IgD-negative memory B cell (primary cell): Measurements from ENCODE around the gene NAT16. TPM values are rescaled to one million over a fixed set of nuclear protein-coding genes. Genes with fewer than 3 reads are reported as not detected.

Source experiments
- H3K27ac Mint-ChIP-seq, 3 donors: one replicate each; pipeline ENCODE4 v1.8.0; 2020 to 2022; ENCODE audit warnings: mild to moderate bottlenecking in 3 of 3, mixed read lengths in 3 of 3, moderate library complexity in 1 of 3
- H3K27me3 Mint-ChIP-seq: one replicate; pipeline ENCODE4 v1.8.0; 2021; ENCODE audit warnings: mixed read lengths
- H3K36me3 Mint-ChIP-seq: one replicate; pipeline ENCODE4 v1.8.0; 2020; ENCODE audit warnings: mild to moderate bottlenecking, mixed read lengths
- H3K4me1 Mint-ChIP-seq, 3 donors: one replicate each; pipeline ENCODE4 v1.8.0; 2020 to 2022; ENCODE audit warnings: mixed read lengths in 3 of 3, mild to moderate bottlenecking in 1 of 3
- H3K4me3 Mint-ChIP-seq, 4 donors: one replicate each; pipeline ENCODE4 v1.8.0; 2020 to 2022; ENCODE audit warnings: mild to moderate bottlenecking in 4 of 4, mixed read lengths in 4 of 4, moderate library complexity in 3 of 4
- H3K9me3 Mint-ChIP-seq, 3 donors: one replicate each; pipeline ENCODE4 v1.8.0; 2020 to 2021; ENCODE audit warnings: mixed read lengths in 3 of 3, mild to moderate bottlenecking in 1 of 3
- polyA plus RNA-seq: library from polyadenylated mRNA; unstranded; fragments of 300-500 nt; fragmentation: Illumina TruSeq; gene quantifications from one replicate; pipeline ENCODE4 v1.2.3, GENCODE V29; 2021

Gene NAT16
- polyA plus RNA-seq: not detected

DNA sequence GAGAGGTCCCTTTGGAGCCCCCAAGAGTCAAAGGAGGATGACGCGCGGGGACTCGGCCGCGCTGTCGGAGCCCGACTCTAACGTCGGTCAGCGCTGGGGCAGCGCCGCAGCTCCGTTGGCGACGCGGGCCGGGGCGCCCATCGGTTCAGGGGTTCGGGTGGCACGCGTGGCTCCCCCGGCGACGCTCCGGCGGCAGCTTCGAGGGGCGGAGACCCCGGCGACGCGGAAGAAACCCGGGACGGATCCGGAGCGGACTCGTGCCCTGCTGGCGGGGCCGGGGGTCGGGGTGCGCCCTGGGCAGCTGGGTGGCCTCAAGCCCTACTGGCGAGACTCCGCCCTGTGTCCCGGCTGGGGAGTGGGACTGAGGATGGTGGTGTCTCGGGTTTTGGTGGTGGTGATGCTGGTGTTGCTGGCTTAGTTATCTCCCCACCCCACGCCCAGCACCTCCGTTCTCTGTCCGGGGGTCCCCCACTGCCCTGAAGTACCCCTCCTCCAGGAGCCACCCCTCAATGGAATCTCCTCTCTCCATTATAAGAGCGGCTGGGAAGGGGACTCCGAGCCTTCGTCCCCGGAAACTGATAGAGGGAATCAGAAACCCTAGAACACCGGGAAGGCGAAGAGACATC, at the start of gene NAT16:
TSS of gene NAT16 (minus strand) at position 164 of the 626 bp plus-strand sequence. CDS start 5,486 bp downstream, outside the sequence.
- Mint-ChIP-seq H3K4me1 (peaks cover 0 to 6% (median 4%) of the 10 kb centered on the region in 3 donors), H3K27me3 (peaks cover 51% of the 10 kb centered on the region), H3K9me3 (peaks cover 0 to 1% (median 0%) of the 10 kb centered on the region in 3 donors), H3K36me3 (peaks cover 3% of the 10 kb centered on the region), H3K27ac (peak within 1 kb of the TSS in 1 of 3 donors; percentile 75), H3K4me3 (peak within 1 kb of the TSS in 3 of 4 donors; percentile 4 to 78 (median 66))

DNA sequence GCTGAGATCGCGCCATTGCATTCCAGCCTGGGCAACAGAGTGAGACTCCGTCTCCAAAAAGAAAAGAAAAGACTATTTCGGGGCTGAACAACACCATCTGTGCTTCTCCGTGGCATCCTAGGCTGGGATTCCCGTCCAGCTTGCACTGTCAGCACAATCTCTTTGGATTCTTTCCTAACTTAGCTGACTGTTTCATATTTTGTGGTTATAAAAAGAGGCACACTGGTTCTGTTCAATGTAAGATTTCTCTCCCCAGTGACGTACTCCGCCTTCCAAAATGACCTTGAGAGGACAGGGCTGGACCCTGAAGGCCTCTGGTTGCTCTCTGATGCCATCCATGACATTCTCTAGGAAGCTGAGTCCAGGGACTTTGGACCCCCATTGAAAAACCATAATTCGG, 46.6 kb upstream of the NAT16 start:
- H3K4me1 Mint-ChIP-seq: peaks cover 0 to 6% (median 2%) of the 10 kb centered on the region in 3 donors
- no peak overlapping the region for H3K4me3 Mint-ChIP-seq
- no peaks in the 10 kb centered on the region for H3K9me3 Mint-ChIP-seq
- H3K27me3 Mint-ChIP-seq: no peaks in the 10 kb centered on the region
- no peak overlapping the region for H3K27ac Mint-ChIP-seq
- H3K36me3 Mint-ChIP-seq: peaks cover 4% of the 10 kb centered on the region

DNA sequence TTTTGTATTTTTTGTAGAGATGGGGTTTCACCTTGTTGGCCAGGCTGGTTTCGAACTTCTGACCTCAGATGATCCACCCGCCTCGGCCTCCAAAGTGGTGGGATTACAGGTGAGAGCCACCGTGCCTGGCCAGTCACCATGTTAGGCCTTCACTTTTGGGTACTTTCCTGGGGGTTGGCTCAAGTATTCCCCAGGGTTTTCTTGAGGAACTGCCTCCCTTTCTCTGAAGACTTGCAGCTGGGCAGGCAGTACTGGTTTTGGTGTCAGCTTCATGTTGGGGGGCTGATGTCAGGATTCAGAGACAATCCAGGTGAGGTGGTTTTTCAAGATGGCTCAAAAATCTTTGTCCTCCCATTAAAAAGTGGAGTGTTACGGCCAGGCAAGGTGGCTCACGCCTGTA, 45.6 kb upstream of the NAT16 start:
- H3K9me3 Mint-ChIP-seq: no peaks in the 10 kb centered on the region
- H3K36me3 Mint-ChIP-seq: peaks cover 4% of the 10 kb centered on the region
- peaks cover 0 to 5% (median 5%) of the 10 kb centered on the region in 3 donors for H3K4me1 Mint-ChIP-seq
- H3K27ac Mint-ChIP-seq: no peak overlapping the region
- H3K27me3 Mint-ChIP-seq: no peaks in the 10 kb centered on the region
- H3K4me3 Mint-ChIP-seq: no peak overlapping the region

DNA sequence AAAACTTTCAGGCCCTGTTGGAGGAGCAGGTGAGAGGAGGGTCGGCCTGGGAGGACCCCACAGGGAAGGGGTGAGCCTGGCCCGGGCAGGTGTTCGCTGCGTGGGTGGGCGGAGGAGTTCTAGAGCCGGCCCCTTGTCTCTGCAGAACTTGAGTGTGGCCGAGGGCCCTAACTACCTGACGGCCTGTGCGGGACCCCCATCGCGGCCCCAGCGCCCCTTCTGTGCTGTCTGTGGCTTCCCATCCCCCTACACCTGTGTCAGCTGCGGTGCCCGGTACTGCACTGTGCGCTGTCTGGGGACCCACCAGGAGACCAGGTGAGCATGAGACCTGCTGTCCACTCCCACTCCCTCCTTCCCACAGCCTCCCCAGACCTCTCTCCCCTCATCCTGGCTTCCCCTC, 43.4 kb upstream of the NAT16 start:
- H3K27ac Mint-ChIP-seq: no peak overlapping the region
- no peaks in the 10 kb centered on the region for H3K27me3 Mint-ChIP-seq
- peaks cover 4% of the 10 kb centered on the region for H3K36me3 Mint-ChIP-seq
- peak overlapping the region in 1 of 4 donors; percentile 47 for H3K4me3 Mint-ChIP-seq
- peaks cover 7 to 16% (median 12%) of the 10 kb centered on the region in 3 donors for H3K4me1 Mint-ChIP-seq
- no peaks in the 10 kb centered on the region for H3K9me3 Mint-ChIP-seq

DNA sequence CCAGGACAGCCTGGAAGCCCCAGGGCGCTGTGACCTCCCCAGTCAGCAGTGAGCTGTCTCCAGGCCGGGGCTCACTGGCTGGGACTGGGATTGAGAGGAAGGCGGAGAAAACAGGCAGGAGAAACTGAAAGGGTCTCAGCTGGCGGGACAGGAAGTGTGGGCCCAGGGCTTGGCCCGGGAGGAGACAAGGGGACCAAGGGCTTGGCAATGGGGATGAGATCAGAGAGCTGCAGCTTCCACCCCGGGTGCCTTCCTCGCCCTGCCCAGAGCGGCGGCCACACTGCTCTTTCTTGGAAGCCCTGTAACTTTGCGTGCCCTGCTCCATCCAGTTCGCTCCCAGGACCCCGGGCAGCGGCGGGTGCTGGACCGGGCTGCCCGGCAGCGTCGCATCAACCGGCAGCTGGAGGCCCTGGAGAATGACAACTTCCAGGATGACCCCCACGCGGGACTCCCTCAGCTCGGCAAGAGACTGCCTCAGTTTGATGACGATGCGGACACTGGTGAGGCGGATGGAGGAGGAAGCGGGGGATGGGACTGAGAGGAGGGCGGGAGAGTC, 42.3 kb upstream of the NAT16 start:
- no peaks in the 10 kb centered on the region for H3K9me3 Mint-ChIP-seq
- H3K4me1 Mint-ChIP-seq: peaks cover 12 to 17% (median 16%) of the 10 kb centered on the region in 3 donors
- peaks cover 4% of the 10 kb centered on the region for H3K36me3 Mint-ChIP-seq
- H3K4me3 Mint-ChIP-seq: no peak overlapping the region
- H3K27ac Mint-ChIP-seq: no peak overlapping the region
- H3K27me3 Mint-ChIP-seq: peaks cover 2% of the 10 kb centered on the region

DNA sequence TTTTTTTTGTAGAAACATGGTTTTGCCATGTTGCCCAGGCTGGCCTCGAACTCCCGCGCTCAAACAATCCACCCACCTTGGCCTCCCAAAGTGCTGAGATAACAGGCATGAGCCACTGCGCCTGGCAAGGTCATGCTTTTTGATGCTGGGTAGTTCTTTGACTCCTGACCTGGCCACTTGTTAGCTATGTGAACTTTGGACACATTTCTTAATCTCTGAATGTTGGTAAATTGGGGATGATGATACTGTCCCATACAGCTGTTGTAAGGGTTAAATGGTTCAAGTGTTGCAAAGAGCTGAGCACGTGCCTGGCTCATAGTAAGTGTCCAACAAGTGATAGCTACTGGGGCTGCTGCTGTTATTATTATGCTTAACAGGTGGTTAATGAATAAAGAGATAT, 40.2 kb upstream of the NAT16 start:
- H3K9me3 Mint-ChIP-seq: no peaks in the 10 kb centered on the region
- peaks cover 4% of the 10 kb centered on the region for H3K36me3 Mint-ChIP-seq
- H3K27me3 Mint-ChIP-seq: peaks cover 2% of the 10 kb centered on the region
- peaks cover 12 to 19% (median 19%) of the 10 kb centered on the region in 3 donors for H3K4me1 Mint-ChIP-seq
- H3K27ac Mint-ChIP-seq: peak overlapping the region in 1 of 3 donors; percentile 9
- H3K4me3 Mint-ChIP-seq: peak overlapping the region in 2 of 4 donors; percentile 10 to 12

DNA sequence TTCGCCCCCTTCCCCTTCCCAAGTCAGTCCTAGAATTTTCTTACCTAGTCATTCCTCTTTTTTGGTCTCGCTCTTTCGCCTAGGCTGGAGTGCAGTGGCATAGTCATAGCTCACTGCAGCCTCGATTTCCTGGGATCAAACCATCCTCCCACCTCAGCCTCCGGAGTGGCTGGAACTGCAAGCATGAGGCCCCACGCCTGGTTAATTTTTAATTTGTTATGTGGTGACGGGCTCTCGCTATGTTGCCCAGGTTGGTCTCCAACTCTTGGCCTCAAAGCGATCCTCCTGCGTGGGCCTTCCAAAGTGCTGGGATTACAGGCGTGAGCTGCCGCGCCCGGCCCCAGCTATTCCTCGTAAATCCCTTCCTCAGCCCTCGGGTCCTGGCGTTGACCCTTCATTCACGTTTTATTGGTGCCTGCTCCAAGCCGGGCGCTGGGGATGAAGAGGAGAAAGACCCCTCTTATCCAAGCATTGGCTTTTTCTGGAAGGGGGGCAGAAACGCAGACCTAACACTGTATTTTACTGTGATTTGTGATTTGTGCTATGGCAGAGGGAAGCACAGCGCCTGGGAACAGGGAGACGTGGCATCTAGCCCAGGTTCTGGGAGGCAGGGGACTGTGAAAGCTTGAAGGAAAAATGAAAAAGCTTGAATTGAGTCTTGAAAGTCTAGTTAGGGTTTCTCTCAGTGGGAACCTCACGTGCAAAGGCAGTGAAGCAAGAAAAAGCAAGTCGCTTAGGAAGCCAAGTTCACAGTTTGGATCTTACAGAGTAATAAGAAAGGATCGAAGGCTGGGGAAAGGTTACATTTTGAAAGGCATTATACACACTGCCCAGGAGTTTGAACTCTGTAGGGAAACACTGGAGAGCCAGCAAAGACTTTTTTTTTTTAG, 38.4 kb upstream of the NAT16 start:
- Mint-ChIP-seq H3K27me3 (peaks cover 2% of the 10 kb centered on the region), H3K36me3 (peaks cover 4% of the 10 kb centered on the region), H3K27ac (peak overlapping the region; percentile 84 to 95 (median 95)), H3K4me1 (peaks cover 12 to 19% (median 16%) of the 10 kb centered on the region in 3 donors), H3K9me3 (no peaks in the 10 kb centered on the region), H3K4me3 (peak overlapping the region; percentile 92 to 97 (median 94))

DNA sequence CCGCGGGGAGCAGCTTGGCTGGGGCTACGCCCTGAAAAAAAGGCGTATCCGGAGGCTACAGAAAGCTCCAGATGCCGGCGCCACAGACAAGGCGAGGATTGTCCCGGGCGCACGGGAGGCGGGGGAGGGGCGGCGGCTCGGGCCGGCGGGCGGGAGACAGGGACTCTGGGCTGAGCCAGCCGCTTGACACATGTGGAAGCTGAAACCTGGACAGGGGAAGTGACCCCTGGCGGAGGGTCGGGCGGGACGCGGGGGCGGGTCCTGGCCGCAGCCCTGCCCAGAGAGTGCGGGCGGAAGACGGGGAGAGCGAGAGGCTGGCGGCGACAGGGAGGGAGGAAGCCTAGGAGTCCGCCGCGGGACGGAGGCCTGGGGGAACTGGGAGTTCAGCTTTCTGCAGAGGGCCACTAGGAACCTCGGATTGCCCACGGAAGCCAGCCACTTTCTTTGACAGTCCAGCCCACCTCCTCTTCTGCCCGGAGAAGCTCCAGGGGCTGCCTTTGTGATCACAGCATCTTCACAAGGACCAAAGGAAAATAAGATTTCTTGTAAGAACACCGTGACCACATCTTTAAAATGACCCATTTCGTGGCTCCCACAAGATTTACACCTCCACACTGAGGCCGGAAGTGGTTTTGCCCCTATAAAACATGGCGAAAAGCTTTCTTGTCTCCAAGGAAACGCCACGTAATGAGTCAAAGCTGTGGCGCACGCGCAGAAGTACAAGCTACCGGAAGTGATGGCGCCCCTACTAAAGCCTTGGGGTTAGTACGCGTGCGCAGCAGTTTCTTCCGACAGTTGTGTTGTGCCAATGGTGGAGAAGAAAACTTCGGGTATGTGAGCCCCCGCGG, 37.5 kb upstream of the NAT16 start, which contains the start of the genes PLOD3 and ZNHIT1:
TSS of gene PLOD3 (minus strand) at position 194 of the 848 bp plus-strand sequence. CDS start 307 bp downstream, outside the sequence.
TSS of gene ZNHIT1 (plus strand) at position 778 of the 848 bp plus-strand sequence. CDS start at position 809, 31 bp downstream.
- Mint-ChIP-seq H3K36me3 (peaks cover 4% of the 10 kb centered on the region), H3K27ac (peak within 1 kb of the TSS; percentile 84 to 95 (median 95)), H3K4me1 (peaks cover 12 to 19% (median 16%) of the 10 kb centered on the region in 3 donors), H3K4me3 (peak within 1 kb of the TSS; percentile 92 to 97 (median 94)), H3K9me3 (no peaks in the 10 kb centered on the region), H3K27me3 (peaks cover 2% of the 10 kb centered on the region)

DNA sequence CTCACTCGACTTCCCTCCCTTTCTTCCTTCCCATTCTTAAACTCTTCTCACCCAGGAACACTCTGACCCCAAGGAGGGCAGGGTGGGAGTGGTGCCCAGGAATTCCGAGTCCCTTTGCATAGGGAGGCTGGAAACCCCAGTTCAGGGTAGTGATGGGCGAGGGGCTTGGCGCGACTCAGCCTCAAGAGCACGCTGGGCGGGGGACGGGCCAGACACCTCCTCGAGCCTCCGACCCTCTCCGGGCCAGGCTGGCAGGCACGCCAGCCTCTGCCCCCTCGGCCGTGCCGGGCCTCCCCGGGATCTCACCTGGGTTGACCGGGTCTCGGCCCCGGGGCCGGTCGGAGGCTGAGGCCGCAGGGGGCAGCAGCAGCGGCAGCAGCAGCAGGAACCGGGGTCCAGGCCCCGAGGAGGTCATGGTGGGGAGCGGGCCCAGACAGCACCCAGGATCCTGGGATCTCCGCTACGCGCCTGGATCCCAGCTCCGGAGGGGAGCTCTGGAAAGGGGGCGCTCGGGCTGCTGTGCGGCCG, 36.8 kb upstream of the NAT16 start:
- Mint-ChIP-seq H3K9me3 (no peaks in the 10 kb centered on the region), H3K4me3 (peak overlapping the region; percentile 92 to 97 (median 94))

DNA sequence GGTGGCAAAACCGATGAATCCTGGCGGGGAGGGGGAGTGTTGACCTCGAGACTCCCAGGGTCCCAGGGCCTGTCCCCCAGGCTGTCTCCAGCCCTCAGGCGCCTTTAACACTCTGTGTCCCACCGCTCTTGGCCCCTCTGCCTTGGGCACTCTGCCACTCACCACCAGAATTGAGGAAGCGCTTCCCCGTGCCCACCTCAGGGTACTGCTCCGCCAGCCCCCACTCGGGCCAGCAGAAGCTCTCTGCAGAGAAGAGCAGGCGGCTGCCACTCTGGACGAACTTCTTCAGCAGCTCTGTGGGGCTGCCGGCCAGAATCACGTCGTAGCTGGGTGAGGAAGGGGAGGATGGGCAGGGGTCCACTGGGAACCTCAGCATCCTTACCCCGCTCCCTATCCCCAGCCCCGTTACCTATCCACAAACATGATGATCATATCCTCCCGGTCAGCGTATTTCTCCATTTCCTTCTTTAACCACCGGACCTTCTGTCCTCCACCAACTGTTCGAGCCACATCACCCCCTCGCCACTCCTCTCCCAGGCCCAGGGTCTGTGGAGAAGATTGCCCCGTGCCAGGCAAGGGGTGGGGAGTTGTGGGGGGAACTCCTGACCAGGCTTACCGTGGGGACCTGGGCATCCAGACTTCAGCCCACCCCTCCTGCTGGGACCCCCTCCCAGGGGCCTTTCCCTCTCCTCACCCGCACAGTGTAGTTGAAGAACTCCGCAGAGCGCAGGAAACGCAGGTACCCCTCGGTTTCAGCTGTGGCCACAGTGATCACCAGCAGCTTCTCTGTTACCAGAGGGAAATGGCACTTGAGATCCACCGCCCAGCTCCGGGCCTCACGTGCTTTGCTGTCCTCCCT, 36.1 kb upstream of the NAT16 start:
- H3K36me3 Mint-ChIP-seq: peaks cover 2% of the 10 kb centered on the region
- peaks cover 2% of the 10 kb centered on the region for H3K27me3 Mint-ChIP-seq
- H3K27ac Mint-ChIP-seq: peak overlapping the region in 2 of 3 donors; percentile 67 to 84
- peak overlapping the region; percentile 92 to 97 (median 94) for H3K4me3 Mint-ChIP-seq
- H3K9me3 Mint-ChIP-seq: no peaks in the 10 kb centered on the region
- peaks cover 12 to 17% (median 16%) of the 10 kb centered on the region in 3 donors for H3K4me1 Mint-ChIP-seq

More for the DNA sequence above, 36.8 kb upstream of the NAT16 start:
- Mint-ChIP-seq H3K4me1 (peaks cover 12 to 19% (median 16%) of the 10 kb centered on the region in 3 donors), H3K27ac (peak overlapping the region; percentile 67 to 95 (median 84)), H3K36me3 (peaks cover 2% of the 10 kb centered on the region), H3K27me3 (peaks cover 2% of the 10 kb centered on the region)

DNA sequence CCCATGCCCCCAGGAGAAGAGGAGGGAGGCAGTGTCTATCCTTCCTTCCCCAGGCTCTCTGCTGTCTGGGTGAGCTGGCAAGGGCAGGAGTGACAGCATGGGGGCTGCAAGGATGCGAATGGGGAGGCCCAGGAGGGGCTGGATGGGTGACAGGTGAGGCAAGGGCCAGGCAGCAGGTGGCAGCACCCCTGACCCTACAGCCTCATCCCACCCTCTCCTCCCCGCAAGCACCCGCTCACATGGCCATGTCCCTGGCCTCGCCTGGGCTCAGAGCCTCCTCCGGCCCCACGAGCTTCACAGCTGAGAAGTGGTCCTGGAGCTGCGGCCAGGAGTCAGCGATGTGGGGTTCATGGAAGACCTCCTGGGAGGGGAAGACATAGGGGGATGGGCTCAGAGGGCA, 31.9 kb upstream of the NAT16 start:
- Mint-ChIP-seq H3K27me3 (no peaks in the 10 kb centered on the region), H3K36me3 (peaks cover 5% of the 10 kb centered on the region), H3K4me3 (no peak overlapping the region), H3K27ac (no peak overlapping the region), H3K4me1 (peaks cover 0 to 3% (median 3%) of the 10 kb centered on the region in 3 donors), H3K9me3 (no peaks in the 10 kb centered on the region)

DNA sequence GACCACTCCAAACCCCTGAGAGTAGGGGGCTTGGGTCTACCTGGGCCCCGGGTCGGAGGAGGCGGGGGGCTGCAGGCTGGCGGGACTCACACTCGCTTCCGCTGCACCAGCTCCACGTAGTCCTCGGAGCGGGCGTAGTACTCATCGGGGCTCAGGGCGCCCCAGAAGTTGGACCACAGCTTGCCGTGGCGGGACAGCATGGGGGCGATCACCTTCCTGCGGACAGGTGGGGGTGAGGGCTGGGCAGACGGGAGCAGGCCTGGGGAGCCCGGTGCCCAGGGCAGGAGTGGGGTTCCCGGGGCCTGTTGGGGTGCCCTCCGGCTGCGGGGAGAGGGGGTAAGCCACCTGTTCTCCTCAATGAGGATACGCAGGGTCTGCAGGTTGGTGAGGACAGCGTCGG, 31.4 kb upstream of the NAT16 start:
- H3K4me1 Mint-ChIP-seq: peaks cover 0 to under 1% (median under 1%) of the 10 kb centered on the region in 3 donors
- no peaks in the 10 kb centered on the region for H3K27me3 Mint-ChIP-seq
- no peak overlapping the region for H3K4me3 Mint-ChIP-seq
- peaks cover 5% of the 10 kb centered on the region for H3K36me3 Mint-ChIP-seq
- no peaks in the 10 kb centered on the region for H3K9me3 Mint-ChIP-seq
- no peak overlapping the region for H3K27ac Mint-ChIP-seq

DNA sequence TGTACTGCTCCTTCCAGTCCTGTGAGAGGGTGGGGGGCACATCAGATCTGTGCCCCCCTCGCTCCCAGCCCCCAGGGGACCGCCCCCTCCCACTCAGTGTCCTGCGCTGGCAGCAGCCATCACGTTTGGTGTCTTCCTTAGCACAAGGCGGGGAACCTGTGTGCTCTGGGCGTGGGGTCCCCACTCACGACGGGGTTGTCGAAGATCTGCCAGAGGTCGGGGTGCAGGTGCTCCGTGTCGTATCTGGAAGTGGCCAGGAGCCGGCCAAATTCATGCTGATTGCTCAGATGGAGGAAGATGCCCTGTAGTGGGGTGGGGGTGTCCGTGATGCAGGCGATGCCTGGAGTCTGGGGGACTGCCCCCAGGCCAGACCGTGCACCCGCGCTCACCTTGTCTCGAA, 30.1 kb upstream of the NAT16 start:
- Mint-ChIP-seq H3K4me3 (no peak overlapping the region), H3K27me3 (no peaks in the 10 kb centered on the region), H3K4me1 (peaks cover 0 to 1% (median 0%) of the 10 kb centered on the region in 3 donors), H3K36me3 (peaks cover 5% of the 10 kb centered on the region), H3K9me3 (no peaks in the 10 kb centered on the region), H3K27ac (no peak overlapping the region)
